Astrocyte (in vitro differentiated cells and primary cell): Measurements from ENCODE around the gene KCNQ1OT1.

Experiments
- CTCF ChIP-seq: IDR thresholded peaks from 2 replicates; pipeline ENCODE4 v1.5.1; 2011; ENCODE audit warnings: low read depth, mild to moderate bottlenecking, inconsistent platforms, low read length, moderate library complexity; ENCODE audit not compliant: insufficient read depth
- EZH2 ChIP-seq: IDR thresholded peaks from 2 replicates; pipeline ENCODE4 v1.6.1; 2012; ENCODE audit warnings: mild to moderate bottlenecking, low read length, inconsistent platforms; ENCODE audit not compliant: insufficient read depth

- TF ChIP-seq EZH2 (no peak), CTCF (no peak)
Measured at GRCh38 chr11:2724104-2724503, 24.3 kb upstream of the KCNQ1OT1 start.
